H1 (cell line): ENCODE measurements around the gene SLC8A3. TPM values are rescaled to one million over a fixed set of nuclear protein-coding genes. Genes with fewer than 3 reads are reported as not detected.

Experiments used
- CTCF ChIA-PET: fragments of 300-600 bp; sonication (Branson Sonifier 250); formaldehyde crosslinking; loops from one replicate; lab custom pipeline; 2021; ENCODE audit not compliant: partially characterized antibody; lab: Charles Lee
- POLR2A ChIA-PET: fragments of 300-600 bp; sonication (Branson Sonifier 250); formaldehyde crosslinking; loops from one replicate; lab custom pipeline; 2021; ENCODE audit warnings: inconsistent platforms; ENCODE audit not compliant: partially characterized antibody; lab: Charles Lee
- DNase-seq, 2 experiments: peaks; one replicate each; pipeline versions ENCODE4 v3.0.0 to v3.0.0-alpha.2; 2010 to 2022; ENCODE audit warnings: low spot score in 2 of 2, low read depth in 1 of 2, mixed read lengths in 1 of 2
- FAIRE-seq: peaks from 2 replicates; lab custom pipeline; 2011; peaks lifted over from hg19 to GRCh38; lab: Jason Lieb, UNC
- H2AFZ ChIP-seq: 2 replicates; pipeline ENCODE4 v1.8.1; 2012; ENCODE audit warnings: low read length, inconsistent platforms
- H2AK5ac ChIP-seq: 2 replicates; pipeline ENCODE4 v1.6.1; 2013; ENCODE audit warnings: low read depth, low read length
- H2BK120ac ChIP-seq: replicated peaks from 2 replicates; pipeline ENCODE3; 2013; ENCODE audit warnings: low read depth, low read length, inconsistent platforms
- H2BK12ac ChIP-seq: 2 replicates; pipeline ENCODE4 v1.6.1; 2013; ENCODE audit warnings: low read depth, low read length
- H2BK15ac ChIP-seq: 2 replicates; pipeline ENCODE4 v1.6.1; 2013; ENCODE audit warnings: low read length
- H2BK20ac ChIP-seq: 2 replicates; pipeline ENCODE4 v1.6.1; 2013; ENCODE audit warnings: low read length
- H2BK5ac ChIP-seq: 2 replicates; pipeline ENCODE4 v1.6.1; 2013; ENCODE audit warnings: low read depth, low read length
- H3K14ac ChIP-seq: 2 replicates; pipeline ENCODE4 v1.6.1; 2013; ENCODE audit warnings: inconsistent platforms; ENCODE audit not compliant: insufficient read length
- H3K18ac ChIP-seq: 2 replicates; pipeline ENCODE4 v1.6.1; 2013; ENCODE audit warnings: low read length; ENCODE audit errors: extremely low read depth
- H3K23ac ChIP-seq: 2 replicates; pipeline ENCODE4 v1.6.1; 2013; ENCODE audit warnings: inconsistent platforms; ENCODE audit not compliant: insufficient read length
- H3K23me2 ChIP-seq: 2 replicates; pipeline ENCODE4 v1.6.1; 2013; ENCODE audit warnings: low read depth, low read length
- H3K27ac ChIP-seq: 2 replicates; pipeline ENCODE4 v1.6.1; 2011; ENCODE audit warnings: low read depth, low read length, inconsistent platforms
- H3K27me3 ChIP-seq, 4 experiments: replicated peaks in 1 of 4; 1 replicate in 1 of 4; 2 replicates in 3 of 4; pipeline versions ENCODE4 v1.6.1 to v1.8.1; 2011 to 2013; ENCODE audit warnings: low read length in 3 of 4, mild to moderate bottlenecking in 3 of 4, inconsistent platforms in 2 of 4, mixed read lengths in 2 of 4, moderate library complexity in 1 of 4; ENCODE audit not compliant: control insufficient read depth in 3 of 4, insufficient read depth in 3 of 4; ENCODE audit errors: extremely low read depth in 1 of 4
- H3K36me3 ChIP-seq, 4 experiments: 2 replicates each; pipeline versions ENCODE4 v1.6.1 to v1.8.1; 2011 to 2013; ENCODE audit warnings: mild to moderate bottlenecking in 4 of 4, low read length in 3 of 4, moderate library complexity in 2 of 4, control low read depth in 1 of 4, inconsistent platforms in 1 of 4; ENCODE audit not compliant: insufficient read depth in 4 of 4, control insufficient read depth in 2 of 4
- H3K4ac ChIP-seq: replicated peaks from 2 replicates; pipeline ENCODE3; 2013; ENCODE audit warnings: low read length, low read depth, mixed read lengths, inconsistent platforms; ENCODE audit not compliant: insufficient read length
- H3K4me1 ChIP-seq, 4 experiments: replicated peaks in 1 of 4; 1 replicate in 1 of 4; 2 replicates in 3 of 4; pipeline versions ENCODE4 v1.6.1 to v1.8.1; 2011 to 2013; ENCODE audit warnings: low read length in 3 of 4, inconsistent platforms in 2 of 4, mixed read lengths in 1 of 4; ENCODE audit not compliant: insufficient read depth in 4 of 4, control insufficient read depth in 3 of 4
- H3K4me2 ChIP-seq, 2 experiments: 2 replicates each; pipeline versions ENCODE4 v1.6.1 to v1.8.1; 2011 to 2013; ENCODE audit warnings: low read depth in 2 of 2, low read length in 2 of 2, control low read depth in 1 of 2, inconsistent platforms in 1 of 2, mild to moderate bottlenecking in 1 of 2; ENCODE audit not compliant: insufficient read depth in 1 of 2
- H3K4me3 ChIP-seq, 4 experiments: fragments of 200-600, 300-600 bp in 1 of 4; sonication (generic), shearing (Covaris generic), sonication (Bioruptor Twin) in 1 of 4; 2 replicates each; pipeline versions ENCODE4 v1.5.1 to v1.8.1; 2011 to 2016; ENCODE audit warnings: low read length in 4 of 4, low read depth in 3 of 4, control low read depth in 2 of 4, inconsistent platforms in 2 of 4, mild to moderate bottlenecking in 2 of 4, mixed read lengths in 1 of 4, moderate library complexity in 1 of 4; ENCODE audit not compliant: insufficient read depth in 2 of 4; ENCODE audit errors: extremely low read depth in 1 of 4
- H3K56ac ChIP-seq: replicated peaks from 2 replicates; pipeline ENCODE3; 2013; ENCODE audit warnings: low read depth, mild to moderate bottlenecking, mixed read lengths, low read length, inconsistent platforms; ENCODE audit not compliant: insufficient read length
- H3K79me1 ChIP-seq: 2 replicates; pipeline ENCODE4 v1.6.1; 2013; ENCODE audit warnings: low read depth, low read length, control low read depth
- H3K79me2 ChIP-seq, 2 experiments: 2 replicates each; pipeline versions ENCODE4 v1.6.1 to v1.8.1; 2012 to 2013; ENCODE audit warnings: low read length in 2 of 2, mild to moderate bottlenecking in 2 of 2, inconsistent platforms in 1 of 2; ENCODE audit not compliant: insufficient read depth in 2 of 2, control insufficient read depth in 1 of 2
- H3K9ac ChIP-seq, 4 experiments: replicated peaks in 1 of 4; 1 replicate in 1 of 4; 2 replicates in 3 of 4; pipeline versions ENCODE4 v1.6.1 to v1.8.1; 2011 to 2013; ENCODE audit warnings: low read depth in 3 of 4, low read length in 3 of 4, control low read depth in 2 of 4, mild to moderate bottlenecking in 2 of 4, moderate library complexity in 2 of 4, inconsistent platforms in 1 of 4; ENCODE audit errors: extremely low read depth in 1 of 4
- H3K9me3 ChIP-seq, 2 experiments: 2 replicates each; pipeline versions ENCODE4 v1.6.1 to v1.8.1; 2012 to 2013; ENCODE audit warnings: mild to moderate bottlenecking in 2 of 2, moderate library complexity in 2 of 2, control low read depth in 1 of 2, inconsistent platforms in 1 of 2, low read depth in 1 of 2, low read length in 1 of 2, mixed read lengths in 1 of 2; ENCODE audit not compliant: insufficient read depth in 2 of 2
- H4K20me1 ChIP-seq, 2 experiments: replicated peaks in 1 of 2; 2 replicates each; pipeline versions ENCODE3 to v1.8.1; 2011 to 2013; ENCODE audit warnings: inconsistent platforms in 2 of 2, low read length in 2 of 2, mild to moderate bottlenecking in 1 of 2; ENCODE audit not compliant: insufficient read depth in 2 of 2, control insufficient read depth in 1 of 2
- H4K5ac ChIP-seq: 2 replicates; pipeline ENCODE4 v1.6.1; 2013; ENCODE audit warnings: low read length, low read depth, mixed read lengths, inconsistent platforms; ENCODE audit not compliant: insufficient read length
- H4K8ac ChIP-seq: 2 replicates; pipeline ENCODE4 v1.8.0; 2013; ENCODE audit warnings: mild to moderate bottlenecking, moderate library complexity, low read length, inconsistent platforms; ENCODE audit not compliant: insufficient read depth; ENCODE audit errors: extremely low read depth
- H4K91ac ChIP-seq: replicated peaks from 2 replicates; pipeline ENCODE3; 2013; ENCODE audit warnings: low read length, mixed read lengths, inconsistent platforms; ENCODE audit not compliant: insufficient read length
- BRCA1 ChIP-seq: IDR thresholded peaks from 2 replicates; pipeline ENCODE4 v1.6.1; 2012; ENCODE audit warnings: low read depth, low read length, improper control_type of control experiment
- SP1 ChIP-seq: IDR thresholded peaks from 2 replicates; pipeline ENCODE4 v1.6.1; 2011; ENCODE audit warnings: low read depth, low read length
- TCF12 ChIP-seq: IDR thresholded peaks from 2 replicates; pipeline ENCODE4 v1.6.1; 2011; ENCODE audit warnings: low read depth, mild to moderate bottlenecking, low read length
- WGBS, 2 experiments: shearing (Covaris generic) in 1 of 2; methylation state at CpG; one replicate each; pipeline versions ENCODE4 v1.1.6 to v1.1.7; 2013 to 2015; ENCODE audit warnings: low lambda C conversion rate in 2 of 2, mixed read lengths in 2 of 2, inconsistent platforms in 1 of 2, low coverage in 1 of 2, missing lambda C conversion rate in 1 of 2; ENCODE audit not compliant: insufficient replicate concordance in 2 of 2, insufficient coverage in 1 of 2, insufficient read length in 1 of 2; ENCODE audit errors: extremely low coverage in 1 of 2, missing lambda C conversion rate in 1 of 2; 5-methylcytosine and 5-hydroxymethylcytosine counted together
- polyA plus RNA-seq, 7 experiments: library from polyadenylated mRNA; depleted of rRNA in 3 of 7; stranded (reverse) in 5 of 7; unstranded in 2 of 7; fragments of >200 nt in 5 of 7; fragments of 200-250 nt in 2 of 7; gene quantifications; 1 replicate in 5 of 7; 2 replicates in 1 of 7; 4 replicates in 1 of 7; pipeline versions ENCODE4 v1.2.1 to v1.2.3, GENCODE V29; 2011 to 2013; ENCODE audit warnings: missing spikeins in 2 of 7, mixed read lengths in 2 of 7
- total RNA-seq: library from RNA; stranded (reverse); fragmentation: NEBNext Ultra II Directional; extraction: Animal tissue kit (Norgen Biotek cat#: 25700); gene quantifications from 2 replicates; pipeline ENCODE4 v1.2.1, GENCODE V29; 2021

SLC8A3 gene
- total and polyA plus RNA-seq, 2 of the 8 experiments (the other 6 are each of a cell fraction or from before 2014, with no cell fraction given) = 0.38 to 1.1 TPM

- WGBS, 2 experiments = 94% methylated on average over 9 of the region's 9 CpGs; no CpG with 5 or more reads in 1 of the 2 experiments
- no peak overlapping the region for H2AFZ ChIP-seq
- H2BK12ac ChIP-seq = no peak overlapping the region
- no peaks in the 10 kb centered on the region for H3K23me2 ChIP-seq
- DNase-seq (no peak), FAIRE-seq (no peak)
- H3K9ac ChIP-seq = no peak overlapping the region
- no peak overlapping the region for H3K4ac ChIP-seq
- H3K27ac ChIP-seq = no peak overlapping the region
- H3K23ac ChIP-seq = no peak overlapping the region
- ChIA-PET POLR2A (no interaction called here), CTCF (no interaction called here)
- H2BK15ac ChIP-seq = no peak overlapping the region
- no peak overlapping the region for H2BK120ac ChIP-seq
- H3K9me3 ChIP-seq = no peaks in the 10 kb centered on the region
- no peak overlapping the region for H4K5ac ChIP-seq
- no peak for TF ChIP-seq TCF12
- TF ChIP-seq BRCA1 = no peak
- TF ChIP-seq SP1 = no peak
- no peak overlapping the region for H3K56ac ChIP-seq
- no peak overlapping the region for H3K18ac ChIP-seq
- no peaks in the 10 kb centered on the region for H3K79me1 ChIP-seq
- no peaks in the 10 kb centered on the region for H3K36me3 ChIP-seq
- no peak overlapping the region for H3K14ac ChIP-seq
- H4K20me1 ChIP-seq = no peaks in the 10 kb centered on the region
- no peaks in the 10 kb centered on the region for H3K27me3 ChIP-seq
- no peak overlapping the region for H3K4me3 ChIP-seq
- no peak overlapping the region for H4K8ac ChIP-seq
- H3K4me2 ChIP-seq = no peak overlapping the region
- H2BK20ac ChIP-seq = no peak overlapping the region
- no peak overlapping the region for H4K91ac ChIP-seq
- H3K4me1 ChIP-seq = no peaks in the 10 kb centered on the region
- no peak overlapping the region for H2BK5ac ChIP-seq
- H3K79me2 ChIP-seq = no peaks in the 10 kb centered on the region
- no peak overlapping the region for H2AK5ac ChIP-seq
These were observed 22.1 kb downstream of the SLC8A3 start for GRCh38 chr14:70166530-70167203.
